ENCODE measurements around the gene TAL1. TPM values are rescaled to one million over a fixed set of nuclear protein-coding genes. Genes with fewer than 3 reads are reported as not detected.
A peak's percentile ranks its signal among the peaks of the same experiment; 100 is the strongest.

TAL1 gene
- total and polyA plus RNA-seq, 2 of the 8 experiments (the other 6 are each of a cell fraction or from before 2014, with no cell fraction given) = 0.09 to 0.15 TPM

GRCh38 chr1:47223921-47224675, 7.9 kb downstream of the TAL1 start:
- WGBS, 2 experiments (ENCODE audit: extremely low coverage in 1 of 2, insufficient coverage in 1 of 2, insufficient read length in 1 of 2, insufficient replicate concordance in 2 of 2, low coverage in 1 of 2, low lambda C conversion rate in 2 of 2, missing lambda C conversion rate in 1 of 2) = 14% methylated on average over 9 of the region's 9 CpGs; no CpG with 5 or more reads in 1 of the 2 experiments
- Histone ChIP-seq H2BK15ac (ENCODE audit: low read length) (no peak overlapping the region), H3K27ac (ENCODE audit: low read depth, low read length) (no peak overlapping the region), H3K79me1 (ENCODE audit: low read depth, low read length) (no peaks in the 10 kb centered on the region), H3K18ac (ENCODE audit: extremely low read depth, low read length) (no peak overlapping the region), H4K5ac (ENCODE audit: insufficient read length, low read depth, low read length) (no peak overlapping the region), H3K4me3 (ENCODE audit: extremely low read depth in 1 of 4, insufficient read depth in 2 of 4, low read depth in 3 of 4, low read length in 4 of 4) (peak overlapping the region in 2 of 4 experiments; percentile 5 to 54; a peak in 2 of 8 replicates), H2BK20ac (ENCODE audit: low read length) (no peak overlapping the region), H3K36me3 (ENCODE audit: control insufficient read depth in 2 of 4, insufficient read depth in 4 of 4, low read length in 3 of 4) (no peaks in the 10 kb centered on the region; a peak in 1 of 8 replicates), H2BK5ac (ENCODE audit: low read depth, low read length) (no peak overlapping the region), H3K23me2 (ENCODE audit: low read depth, low read length) (peaks cover 6% of the 10 kb centered on the region), H3K23ac (ENCODE audit: insufficient read length) (no peak overlapping the region), H3K4me1 (replicated peaks in 1 of 4; ENCODE audit: control insufficient read depth in 3 of 4, insufficient read depth in 4 of 4, low read length in 3 of 4) (peaks cover 3 to 27% (median 22%) of the 10 kb centered on the region in 4 experiments), H3K56ac (replicated peaks; ENCODE audit: insufficient read length, low read depth, low read length) (no peak overlapping the region), H3K79me2 (ENCODE audit: control insufficient read depth in 1 of 2, insufficient read depth in 2 of 2, low read length in 2 of 2) (no peaks in the 10 kb centered on the region), H2AK5ac (ENCODE audit: low read depth, low read length) (peak overlapping the region; percentile 48), H4K8ac (ENCODE audit: extremely low read depth, insufficient read depth, low read length) (no peak overlapping the region), H3K14ac (ENCODE audit: insufficient read length) (no peak overlapping the region), H2AFZ (ENCODE audit: low read length) (no peak overlapping the region), H3K4ac (replicated peaks; ENCODE audit: insufficient read length, low read depth, low read length) (no peak overlapping the region), H4K91ac (replicated peaks; ENCODE audit: insufficient read length, low read length) (no peak overlapping the region), H4K20me1 (replicated peaks in 1 of 2; ENCODE audit: control insufficient read depth in 1 of 2, insufficient read depth in 2 of 2, low read length in 2 of 2) (peaks cover 5 to 16% of the 10 kb centered on the region in 2 experiments), H3K27me3 (replicated peaks in 1 of 4; ENCODE audit: control insufficient read depth in 3 of 4, extremely low read depth in 1 of 4, insufficient read depth in 3 of 4, low read length in 3 of 4) (peaks cover 80 to 97% (median 90%) of the 10 kb centered on the region in 4 experiments), H3K9me3 (ENCODE audit: insufficient read depth in 2 of 2, low read depth in 1 of 2, low read length in 1 of 2) (no peaks in the 10 kb centered on the region), H3K4me2 (ENCODE audit: insufficient read depth in 1 of 2, low read depth in 2 of 2, low read length in 2 of 2) (peak overlapping the region; percentile 67 to 71), H2BK120ac (replicated peaks; ENCODE audit: low read depth, low read length) (no peak overlapping the region), H3K9ac (replicated peaks in 1 of 4; ENCODE audit: extremely low read depth in 1 of 4, low read depth in 3 of 4, low read length in 3 of 4) (no peak overlapping the region), H2BK12ac (ENCODE audit: low read depth, low read length) (peak overlapping the region; percentile 89; the same call in 1 of the 2 replicates)
- TF ChIP-seq RNF2 (IDR thresholded peaks at IDR 0.05; ENCODE audit: borderline replicate concordance, low read depth, low read length, missing control alignments, poor library complexity, severe bottlenecking) (peak; percentile 56), EZH2 (IDR thresholded peaks at IDR 0.05; ENCODE audit: low read depth, low read length, severe bottlenecking) (peak; percentile 2), POU5F1 (IDR thresholded peaks at IDR 0.05; ENCODE audit: low read depth, low read length) (no peak), SUZ12 (IDR thresholded peaks at IDR 0.05; ENCODE audit: low read length) (peak; percentile 45; the same call in 1 of the 2 replicates)
- POLR2A ChIA-PET (ENCODE audit: partially characterized antibody) = interaction anchor here (0.6 to 1.8 kb wide), 2 partner anchors 9 to 42 kb away, joined by 3 read pairs; no protein-coding TSS in a partner anchor
- DNase-seq (ENCODE audit: low read depth in 1 of 2, low spot score in 2 of 2) (no peak), FAIRE-seq (no peak)
- CTCF ChIA-PET (ENCODE audit: partially characterized antibody) = interaction anchor here (0.6 to 4.2 kb wide), 6 partner anchors 11 to 45 kb away, joined by 3 to 25 read pairs (median 4); no protein-coding TSS in a partner anchor

All from H1 (cell line).